ENCODE measurements around the gene SLC25A44. TPM values are rescaled to one million over a fixed set of nuclear protein-coding genes. Genes with fewer than 3 reads are reported as not detected.

Gene SLC25A44
- total and polyA plus RNA-seq, 8 donors: 4.9 to 9.9 (median 7.1) TPM

DNA sequence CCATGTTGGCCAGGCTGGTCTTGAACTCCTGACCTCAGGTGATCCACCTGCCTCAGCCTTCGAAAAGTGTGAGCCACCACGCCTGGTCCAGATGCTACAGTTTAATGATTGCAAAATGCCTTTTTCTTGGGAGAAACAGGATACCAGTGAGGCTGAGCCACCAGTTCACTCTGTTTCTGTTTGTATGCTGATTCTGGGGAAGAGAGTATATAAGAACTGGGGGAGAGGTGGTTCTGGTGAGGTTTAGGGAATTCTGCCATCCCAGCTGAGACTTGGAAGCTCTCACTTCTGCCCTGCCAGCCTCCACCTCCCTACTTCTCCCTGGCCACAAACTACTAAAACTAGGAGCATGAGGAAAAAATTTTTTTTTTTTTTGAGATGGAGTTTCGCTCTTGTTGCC, 10.8 kb downstream of the SLC25A44 start:
- Histone ChIP-seq H3K27me3 (no peaks in the 10 kb centered on the region), H3K36me3 (peaks cover 26 to 99% (median 93%) of the 10 kb centered on the region in 4 donors), H3K27ac (no peak overlapping the region), H3K9me3 (no peaks in the 10 kb centered on the region), H3K4me3 (no peak overlapping the region), H3K4me1 (peaks cover 0 to 48% (median 7%) of the 10 kb centered on the region in 4 donors)
- no peak for TF ChIP-seq POLR2AphosphoS5 (IDR thresholded peaks at IDR 0.05)
- TF ChIP-seq POLR2A (IDR thresholded peaks at IDR 0.05): no peak
- no peak for TF ChIP-seq EP300 (IDR thresholded peaks at IDR 0.05)
- TF ChIP-seq, protein P1, sequence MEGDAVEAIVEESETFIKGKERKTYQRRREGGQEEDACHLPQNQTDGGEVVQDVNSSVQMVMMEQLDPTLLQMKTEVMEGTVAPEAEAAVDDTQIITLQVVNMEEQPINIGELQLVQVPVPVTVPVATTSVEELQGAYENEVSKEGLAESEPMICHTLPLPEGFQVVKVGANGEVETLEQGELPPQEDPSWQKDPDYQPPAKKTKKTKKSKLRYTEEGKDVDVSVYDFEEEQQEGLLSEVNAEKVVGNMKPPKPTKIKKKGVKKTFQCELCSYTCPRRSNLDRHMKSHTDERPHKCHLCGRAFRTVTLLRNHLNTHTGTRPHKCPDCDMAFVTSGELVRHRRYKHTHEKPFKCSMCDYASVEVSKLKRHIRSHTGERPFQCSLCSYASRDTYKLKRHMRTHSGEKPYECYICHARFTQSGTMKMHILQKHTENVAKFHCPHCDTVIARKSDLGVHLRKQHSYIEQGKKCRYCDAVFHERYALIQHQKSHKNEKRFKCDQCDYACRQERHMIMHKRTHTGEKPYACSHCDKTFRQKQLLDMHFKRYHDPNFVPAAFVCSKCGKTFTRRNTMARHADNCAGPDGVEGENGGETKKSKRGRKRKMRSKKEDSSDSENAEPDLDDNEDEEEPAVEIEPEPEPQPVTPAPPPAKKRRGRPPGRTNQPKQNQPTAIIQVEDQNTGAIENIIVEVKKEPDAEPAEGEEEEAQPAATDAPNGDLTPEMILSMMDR (IDR thresholded peaks at IDR 0.05): no peak
- intact Hi-C loops (cut with DNase I; ENCODE audit: low total_unique reads): no loop called here
- no peak for DNase-seq
- 85 to 96% (median 95%) methylated on average over 3 of the region's 3 CpGs for WGBS, 5 donors

DNA sequence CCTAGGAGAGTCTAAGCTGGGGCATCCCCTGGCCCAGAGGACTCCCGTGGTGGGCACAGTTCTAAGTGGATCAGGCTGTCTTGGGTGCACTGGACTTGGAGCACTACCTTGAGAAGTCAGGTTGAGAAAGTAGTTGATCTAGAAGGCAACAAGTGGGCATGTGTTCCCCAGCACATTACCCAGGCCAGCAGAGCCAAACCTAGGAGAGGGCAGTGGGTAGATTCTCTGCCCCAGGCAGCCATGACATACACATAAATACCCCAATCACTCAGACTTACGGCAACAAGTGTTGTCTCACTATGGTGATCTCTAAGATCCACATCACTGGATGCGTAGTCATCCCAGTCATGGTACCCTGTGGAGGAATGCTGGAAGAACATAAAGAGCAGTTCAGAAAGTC, 17.3 kb downstream of the SLC25A44 start:
- WGBS, 5 donors: 92 to 100% (median 97%) methylated on average over 2 to 3 of the region's 3 CpGs
- Histone ChIP-seq H3K9me3 (no peaks in the 10 kb centered on the region), H3K27ac (no peak overlapping the region), H3K4me1 (peaks cover 18 to 36% (median 27%) of the 10 kb centered on the region in 4 donors), H3K4me3 (no peak overlapping the region), H3K27me3 (no peaks in the 10 kb centered on the region), H3K36me3 (peaks cover 21 to 66% (median 55%) of the 10 kb centered on the region in 4 donors)
- intact Hi-C loops (cut with DNase I; ENCODE audit: low total_unique reads): no loop called here
- TF ChIP-seq EP300 (IDR thresholded peaks at IDR 0.05) (no peak), POLR2AphosphoS5 (IDR thresholded peaks at IDR 0.05) (no peak), POLR2A (IDR thresholded peaks at IDR 0.05) (no peak)
- TF ChIP-seq, protein P1 (IDR thresholded peaks at IDR 0.05): no peak
- DNase-seq: no peak

DNA sequence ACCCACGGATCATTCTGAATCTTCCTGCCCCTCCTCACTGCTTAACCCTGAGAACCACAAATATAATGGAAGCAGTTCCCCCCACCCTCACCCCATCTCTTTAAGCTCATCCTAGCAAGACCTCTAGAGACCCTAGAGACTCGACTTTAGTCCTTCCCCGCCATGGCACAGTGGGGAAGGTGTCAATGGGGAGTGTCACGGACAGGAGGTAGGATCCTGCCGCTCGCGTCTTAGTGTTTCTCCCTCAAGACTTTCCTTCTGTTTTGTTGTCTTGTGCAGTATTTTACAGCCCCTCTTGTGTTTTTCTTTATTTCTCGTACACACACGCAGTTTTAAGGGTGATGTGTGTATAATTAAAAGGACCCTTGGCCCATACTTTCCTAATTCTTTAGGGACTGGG, 18.2 kb downstream of the SLC25A44 start:
- Histone ChIP-seq H3K4me1 (peaks cover 18 to 39% (median 29%) of the 10 kb centered on the region in 4 donors), H3K27me3 (no peaks in the 10 kb centered on the region), H3K36me3 (peaks cover 13 to 58% (median 48%) of the 10 kb centered on the region in 4 donors), H3K27ac (peak overlapping the region in 4 of 5 donors; percentile 94 to 97 (median 96)), H3K4me3 (peak overlapping the region; percentile 55 to 71 (median 62)), H3K9me3 (no peaks in the 10 kb centered on the region)
- DNase-seq: no peak
- 79 to 84% (median 80%) methylated on average over 9 of the region's 9 CpGs for WGBS, 5 donors
- TF ChIP-seq EP300 (IDR thresholded peaks at IDR 0.05) (no peak), POLR2A (IDR thresholded peaks at IDR 0.05) (no peak), POLR2AphosphoS5 (IDR thresholded peaks at IDR 0.05) (no peak)
- TF ChIP-seq, protein P1 (IDR thresholded peaks at IDR 0.05): no peak
- intact Hi-C loops (cut with DNase I; ENCODE audit: low total_unique reads): no loop called here

DNA sequence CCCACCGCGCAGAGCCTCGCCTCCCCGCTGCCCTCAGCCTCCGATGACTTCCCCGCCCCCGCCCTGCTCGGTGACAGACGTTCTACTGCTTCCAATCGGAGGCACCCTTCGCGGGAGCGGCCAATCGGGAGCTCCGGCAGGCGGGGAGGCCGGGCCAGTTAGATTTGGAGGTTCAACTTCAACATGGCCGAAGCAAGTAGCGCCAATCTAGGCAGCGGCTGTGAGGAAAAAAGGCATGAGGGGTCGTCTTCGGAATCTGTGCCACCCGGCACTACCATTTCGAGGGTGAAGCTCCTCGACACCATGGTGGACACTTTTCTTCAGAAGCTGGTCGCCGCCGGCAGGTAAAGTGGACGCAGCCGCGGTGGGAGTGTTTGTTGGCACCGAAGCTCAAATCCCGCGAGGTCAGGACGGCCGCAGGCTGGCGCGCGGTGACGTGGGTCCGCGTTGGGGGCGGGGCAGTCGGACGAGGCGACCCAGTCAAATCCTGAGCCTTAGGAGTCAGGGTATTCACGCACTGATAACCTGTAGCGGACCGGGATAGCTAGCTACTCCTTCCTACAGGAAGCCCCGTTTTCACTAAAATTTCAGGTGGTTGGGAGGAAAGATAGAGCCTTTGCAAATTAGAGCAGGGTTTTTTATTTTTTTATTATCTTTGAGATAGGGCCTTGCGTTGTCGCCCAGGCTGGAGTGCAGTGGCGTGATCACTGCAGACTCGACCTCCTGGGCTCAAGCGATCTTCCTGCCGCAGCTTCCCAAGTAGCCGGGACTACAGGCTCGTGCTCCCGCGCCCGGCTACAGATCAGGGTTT, 19.1 kb downstream of the SLC25A44 start, which contains the start of gene PMF1:
PMF1 (plus strand) TSS at position 175 of the 811 bp plus-strand sequence; CDS start at position 184, 9 bp downstream.
- TF ChIP-seq EP300 (IDR thresholded peaks at IDR 0.05) (no peak), POLR2A (IDR thresholded peaks at IDR 0.05) (peak in 2 of 4 donors; percentile 22 to 23), POLR2AphosphoS5 (IDR thresholded peaks at IDR 0.05) (peak; percentile 36 to 83 (median 77))
- TF ChIP-seq, protein P1 (IDR thresholded peaks at IDR 0.05): no peak
- H3K27me3 ChIP-seq: no peaks in the 10 kb centered on the region
- peak within 1 kb of the TSS; percentile 91 to 97 (median 96) for H3K27ac ChIP-seq
- DNase-seq: peak; percentile 97 to 99
- peaks cover 26 to 48% (median 37%) of the 10 kb centered on the region in 4 donors for H3K4me1 ChIP-seq
- peaks cover 9 to 49% (median 39%) of the 10 kb centered on the region in 4 donors for H3K36me3 ChIP-seq
- intact Hi-C loops (cut with DNase I; ENCODE audit: low total_unique reads): no loop called here
- peak within 1 kb of the TSS; percentile 55 to 71 (median 62) for H3K4me3 ChIP-seq
- no peaks in the 10 kb centered on the region for H3K9me3 ChIP-seq
- 0 to 1% (median 0%) methylated on average over 46 to 61 of the region's 61 CpGs for WGBS, 5 donors

Measured in stomach (tissue), 9 donors.